GM12872 (cell line): ENCODE data around the gene LAPTM4A.

Source experiments
- TF ChIP-seq, protein P1 (sequence below): IDR thresholded peaks from 3 replicates; pipeline ENCODE4 v1.5.1; 2011; ENCODE audit warnings: low read depth, mild to moderate bottlenecking, low read length, moderate library complexity; ENCODE audit not compliant: insufficient read depth

The LAPTM4A gene

DNA sequence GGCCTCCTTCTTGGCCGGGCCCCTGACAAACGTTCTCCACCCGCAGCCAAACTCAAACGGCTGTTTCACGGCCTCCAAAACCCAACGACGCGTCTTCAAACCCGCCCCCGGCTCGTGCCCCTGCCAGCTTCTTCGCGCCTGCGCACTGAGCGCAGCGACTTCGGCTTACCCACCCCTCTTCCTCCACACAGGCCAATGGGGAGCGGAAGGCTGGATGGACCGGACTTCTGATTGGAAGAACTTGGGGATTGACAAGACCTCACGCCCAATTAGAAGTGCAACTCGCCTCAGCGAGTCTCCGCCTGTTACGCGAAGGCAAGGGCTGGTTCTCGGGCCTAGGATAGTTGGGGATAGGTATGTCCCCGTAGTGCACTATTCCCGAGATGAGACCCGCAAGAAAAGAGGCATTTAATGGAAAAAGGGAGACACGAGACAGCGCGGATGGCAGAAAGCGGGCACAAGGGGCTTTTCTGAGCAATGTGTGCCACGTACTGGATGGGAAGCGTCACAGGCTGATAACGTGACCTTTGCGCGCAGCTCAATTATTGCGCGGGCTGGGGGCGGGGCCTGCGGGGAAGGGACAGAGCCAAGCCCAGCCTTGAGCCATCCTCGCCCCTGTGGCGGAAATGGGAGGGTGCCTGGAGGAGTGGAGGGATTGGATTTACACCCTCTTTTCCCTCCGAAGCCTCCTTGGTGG lies at the start of gene LAPTM4A:
LAPTM4A (minus strand) TSS at position 97 of the 697 bp plus-strand sequence. CDS start 108 bp downstream, outside the sequence.
- TF ChIP-seq, protein P1, sequence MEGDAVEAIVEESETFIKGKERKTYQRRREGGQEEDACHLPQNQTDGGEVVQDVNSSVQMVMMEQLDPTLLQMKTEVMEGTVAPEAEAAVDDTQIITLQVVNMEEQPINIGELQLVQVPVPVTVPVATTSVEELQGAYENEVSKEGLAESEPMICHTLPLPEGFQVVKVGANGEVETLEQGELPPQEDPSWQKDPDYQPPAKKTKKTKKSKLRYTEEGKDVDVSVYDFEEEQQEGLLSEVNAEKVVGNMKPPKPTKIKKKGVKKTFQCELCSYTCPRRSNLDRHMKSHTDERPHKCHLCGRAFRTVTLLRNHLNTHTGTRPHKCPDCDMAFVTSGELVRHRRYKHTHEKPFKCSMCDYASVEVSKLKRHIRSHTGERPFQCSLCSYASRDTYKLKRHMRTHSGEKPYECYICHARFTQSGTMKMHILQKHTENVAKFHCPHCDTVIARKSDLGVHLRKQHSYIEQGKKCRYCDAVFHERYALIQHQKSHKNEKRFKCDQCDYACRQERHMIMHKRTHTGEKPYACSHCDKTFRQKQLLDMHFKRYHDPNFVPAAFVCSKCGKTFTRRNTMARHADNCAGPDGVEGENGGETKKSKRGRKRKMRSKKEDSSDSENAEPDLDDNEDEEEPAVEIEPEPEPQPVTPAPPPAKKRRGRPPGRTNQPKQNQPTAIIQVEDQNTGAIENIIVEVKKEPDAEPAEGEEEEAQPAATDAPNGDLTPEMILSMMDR = no peak

DNA sequence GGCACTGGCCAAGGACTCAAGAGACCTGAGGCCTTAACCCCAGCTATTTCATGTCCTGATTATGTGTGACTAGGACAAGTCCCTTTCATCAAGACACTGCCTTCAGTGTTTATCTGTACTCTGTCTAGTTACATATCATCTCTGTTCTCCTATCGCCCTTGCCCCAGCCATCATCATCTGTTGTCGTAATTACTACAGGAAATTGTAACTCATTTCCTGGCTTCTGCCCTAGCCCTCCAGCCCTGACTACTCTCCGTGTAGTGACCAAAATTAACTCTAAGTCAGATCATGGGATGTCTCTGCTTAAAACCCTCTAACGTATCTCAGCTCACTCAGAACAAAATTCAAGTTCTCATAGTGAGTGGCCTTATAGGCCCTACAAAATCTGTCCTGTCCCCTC lies 49.3 kb upstream of the LAPTM4A start:
- TF ChIP-seq, protein P1 = no peak

DNA sequence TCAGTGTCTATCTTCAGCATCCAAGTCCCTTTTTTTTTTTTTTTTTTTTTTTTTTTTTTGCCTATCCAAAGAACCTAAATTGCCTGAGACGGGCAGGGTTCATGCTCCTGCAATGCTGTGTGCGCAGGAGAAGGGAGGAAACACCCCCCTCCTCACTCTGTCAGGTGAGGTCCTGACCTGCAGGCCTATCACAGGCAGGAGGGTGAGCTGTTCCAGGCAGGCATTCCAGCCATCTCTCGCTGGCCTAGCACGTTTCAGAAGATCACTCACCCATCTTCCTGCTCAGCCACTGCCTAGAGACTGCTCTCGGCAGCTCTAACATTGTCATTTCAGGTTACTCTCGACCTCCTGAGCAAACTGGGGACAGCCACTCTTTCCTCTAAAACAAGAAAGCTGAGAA lies 48.4 kb upstream of the LAPTM4A start:
- TF ChIP-seq, protein P1 = no peak

DNA sequence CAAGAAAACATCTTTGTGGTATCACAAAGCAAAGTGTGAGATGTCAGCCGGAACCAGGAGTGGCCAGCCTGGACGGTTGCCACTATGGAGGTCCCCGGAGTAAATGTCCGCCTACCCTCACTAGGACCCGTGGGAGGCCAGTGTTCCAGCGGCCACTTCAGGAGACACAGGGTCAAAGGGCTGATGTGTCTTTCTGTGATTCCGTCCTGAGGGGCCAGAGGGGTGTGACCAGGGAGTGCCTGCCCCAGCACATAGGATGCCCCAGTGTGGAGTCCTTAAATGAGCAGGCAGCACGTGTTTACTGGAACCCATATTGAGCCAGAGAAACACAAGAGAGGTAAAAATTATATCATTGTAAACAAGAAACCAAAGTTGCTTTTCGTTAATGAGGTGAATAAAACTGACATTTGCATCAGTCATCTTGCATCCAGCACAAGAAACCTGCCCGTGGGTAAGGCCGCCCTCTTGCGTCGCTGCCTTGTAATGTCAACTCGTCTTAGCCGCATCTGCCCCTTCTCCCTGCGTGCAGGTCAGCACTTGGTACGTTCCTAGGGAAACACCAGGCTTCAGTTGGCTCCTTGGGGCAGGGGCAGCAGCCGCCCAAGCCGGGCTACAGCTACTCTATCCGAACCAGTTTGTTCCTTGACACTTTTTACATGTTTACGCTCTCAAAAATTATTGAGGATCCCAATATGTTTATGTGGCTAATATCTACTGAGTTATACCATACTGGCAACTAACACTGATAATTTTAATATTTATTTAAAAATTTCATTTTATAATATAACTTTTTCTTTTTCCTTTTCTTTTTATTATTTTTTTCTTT lies 46.7 kb upstream of the LAPTM4A start:
- TF ChIP-seq, protein P1 = peak; percentile 96

DNA sequence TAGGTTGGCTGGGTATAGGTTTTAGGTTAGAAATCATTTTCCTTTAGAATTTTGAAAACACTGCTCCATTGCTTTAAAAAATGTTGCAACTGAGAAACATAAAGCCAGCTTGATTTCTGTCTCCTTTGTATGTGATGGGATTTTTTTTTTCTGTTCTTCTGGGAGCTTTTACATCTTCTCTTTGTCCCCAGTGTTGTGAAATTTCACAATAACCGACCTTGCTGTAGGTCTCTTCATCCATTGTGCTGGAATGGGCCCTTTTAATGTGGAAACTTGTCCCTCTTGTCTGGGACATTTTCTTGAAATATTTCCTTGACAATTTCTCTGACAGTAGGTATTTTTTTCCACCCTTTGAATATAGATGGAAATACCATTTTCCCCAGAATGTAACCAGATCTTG lies 44.0 kb upstream of the LAPTM4A start:
- TF ChIP-seq, protein P1 = no peak

DNA sequence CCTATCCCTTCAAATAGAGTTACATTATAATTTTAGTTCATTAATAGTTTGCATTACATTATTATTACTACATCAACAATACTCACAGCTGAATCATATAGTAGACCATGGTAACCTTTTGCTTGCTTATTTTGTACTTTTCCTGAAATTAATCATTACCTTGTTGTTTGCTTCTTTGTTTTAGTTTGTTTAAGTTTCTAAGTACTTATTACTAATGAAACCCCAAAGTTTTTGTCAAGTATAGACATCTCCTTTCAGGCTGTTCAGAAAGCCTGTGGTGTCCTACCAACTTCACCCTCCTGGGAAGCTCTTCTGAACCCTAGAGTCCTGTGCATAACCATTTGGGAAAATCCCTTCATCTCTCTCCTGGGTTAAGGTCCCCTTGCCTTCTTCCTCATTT lies 43.5 kb upstream of the LAPTM4A start:
- TF ChIP-seq, protein P1 = no peak

DNA sequence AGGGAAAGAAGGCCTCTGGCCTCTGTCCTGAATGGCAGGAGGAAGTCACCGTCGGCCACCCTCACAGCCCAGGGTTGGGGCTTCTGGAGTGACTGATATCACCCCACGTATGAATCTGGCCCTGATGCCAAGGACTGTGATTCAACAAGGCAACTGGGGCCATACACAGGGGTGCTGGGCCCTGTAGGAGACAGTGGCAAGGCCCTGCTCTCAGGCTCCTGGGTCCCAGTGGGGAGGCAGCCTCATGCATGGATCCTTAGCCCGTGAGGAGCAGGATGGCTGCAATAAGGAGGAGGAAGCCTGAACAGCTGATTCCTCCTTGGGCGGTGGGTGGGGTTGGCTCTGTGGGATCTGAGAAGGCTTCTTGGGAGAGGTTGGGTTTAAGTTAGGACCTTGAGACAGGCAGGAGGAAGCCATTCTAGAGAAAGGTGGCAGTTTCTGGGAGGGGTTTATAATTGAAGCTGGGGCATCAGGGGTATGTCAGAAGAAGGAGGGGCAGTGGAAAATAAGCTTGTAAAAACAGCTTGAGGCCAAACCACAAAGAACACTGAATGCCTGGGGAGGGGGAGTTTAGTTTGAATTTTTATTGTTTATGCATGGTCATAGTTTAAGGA lies 42.8 kb upstream of the LAPTM4A start:
- TF ChIP-seq, protein P1 = no peak
